Suprapubic skin (tissue), 4 donors: ENCODE measurements around the gene METTL1. TPM values are rescaled to one million over a fixed set of nuclear protein-coding genes. Genes with fewer than 3 reads are reported as not detected.

Experiments
- DNase-seq, 2 donors: peaks; one replicate each; pipeline ENCODE4 v3.0.0-alpha.2; 2019; ENCODE audit warnings: low spot score in 2 of 2
- H3K27ac ChIP-seq: fragments of 200-600 bp; sonication (generic); one replicate; pipeline ENCODE4 v1.5.1; 2019
- H3K27me3 ChIP-seq: fragments of 200-600 bp; sonication (generic); one replicate; pipeline ENCODE4 v1.5.1; 2019
- H3K36me3 ChIP-seq: fragments of 200-600 bp; sonication (generic); one replicate; pipeline ENCODE4 v1.5.1; 2019
- H3K4me1 ChIP-seq: fragments of 200-600 bp; sonication (generic); one replicate; pipeline ENCODE4 v1.5.1; 2019
- H3K4me3 ChIP-seq: fragments of 200-600 bp; sonication (generic); one replicate; pipeline ENCODE4 v1.5.1; 2019; ENCODE audit warnings: mild to moderate bottlenecking
- H3K9me3 ChIP-seq: fragments of 200-600 bp; sonication (generic); one replicate; pipeline ENCODE4 v1.5.1; 2019
- EP300 ChIP-seq: sonication (generic); formaldehyde crosslinking; IDR thresholded peaks from one replicate; pipeline ENCODE4 v1.6.1; 2017; ENCODE audit warnings: antibody characterized with exemption
- POLR2A ChIP-seq, 2 donors: fragments of 450-650 bp; IDR thresholded peaks; one replicate each; pipeline ENCODE4 v1.6.1; 2017; ENCODE audit warnings: antibody characterized with exemption in 2 of 2, mild to moderate bottlenecking in 2 of 2, moderate library complexity in 2 of 2
- POLR2AphosphoS5 ChIP-seq, 3 donors: sonication (generic); formaldehyde crosslinking; IDR thresholded peaks; one replicate each; pipeline ENCODE4 v1.6.1; 2017; ENCODE audit warnings: antibody characterized with exemption in 3 of 3
- WGBS: methylation state at CpG from one replicate; pipeline ENCODE4 v1.1.5; 2018; 5-methylcytosine and 5-hydroxymethylcytosine counted together
- total RNA-seq, 4 donors: library from RNA; depleted of rRNA; stranded (reverse); fragments of >200 nt; gene quantifications; one replicate each; pipeline ENCODE4 v1.1.0, GENCODE V29; 2016
- TF ChIP-seq, protein P1 (sequence below), 2 donors: fragments of 200-600 bp in 1 of 2; fragments of 450-650 bp in 1 of 2; sonication (generic) in 1 of 2; IDR thresholded peaks; one replicate each; pipeline ENCODE4 v1.5.1; 2016 to 2019; ENCODE audit warnings: antibody characterized with exemption in 2 of 2, mild to moderate bottlenecking in 1 of 2, moderate library complexity in 1 of 2

Gene METTL1
- total RNA-seq, 4 donors from 2014 or later: 9.1 to 24.1 (median 16.4) TPM

DNA sequence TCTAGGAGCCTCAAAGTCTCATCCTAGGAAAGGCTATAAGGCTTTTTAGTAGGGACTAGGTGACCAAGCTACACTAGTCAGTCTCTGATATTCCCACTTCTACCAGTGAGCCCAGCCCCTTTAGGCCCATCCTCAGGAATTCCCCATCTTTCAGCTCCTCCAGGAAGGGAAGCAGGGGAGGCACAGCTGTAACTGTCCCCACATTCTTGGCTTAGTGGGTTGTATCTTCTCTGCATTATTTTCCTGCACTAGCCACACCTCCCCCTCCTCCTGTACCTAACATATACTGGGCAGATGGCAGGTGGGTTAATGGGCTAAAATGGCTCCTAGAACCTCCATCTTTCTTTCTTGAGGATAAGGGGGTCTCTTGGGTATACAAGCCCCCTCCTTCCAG is 4.6 kb downstream of the METTL1 start:
- TF ChIP-seq POLR2AphosphoS5 (IDR thresholded peaks at IDR 0.05): no peak
- TF ChIP-seq POLR2A (IDR thresholded peaks at IDR 0.05): no peak
- TF ChIP-seq, protein P1, sequence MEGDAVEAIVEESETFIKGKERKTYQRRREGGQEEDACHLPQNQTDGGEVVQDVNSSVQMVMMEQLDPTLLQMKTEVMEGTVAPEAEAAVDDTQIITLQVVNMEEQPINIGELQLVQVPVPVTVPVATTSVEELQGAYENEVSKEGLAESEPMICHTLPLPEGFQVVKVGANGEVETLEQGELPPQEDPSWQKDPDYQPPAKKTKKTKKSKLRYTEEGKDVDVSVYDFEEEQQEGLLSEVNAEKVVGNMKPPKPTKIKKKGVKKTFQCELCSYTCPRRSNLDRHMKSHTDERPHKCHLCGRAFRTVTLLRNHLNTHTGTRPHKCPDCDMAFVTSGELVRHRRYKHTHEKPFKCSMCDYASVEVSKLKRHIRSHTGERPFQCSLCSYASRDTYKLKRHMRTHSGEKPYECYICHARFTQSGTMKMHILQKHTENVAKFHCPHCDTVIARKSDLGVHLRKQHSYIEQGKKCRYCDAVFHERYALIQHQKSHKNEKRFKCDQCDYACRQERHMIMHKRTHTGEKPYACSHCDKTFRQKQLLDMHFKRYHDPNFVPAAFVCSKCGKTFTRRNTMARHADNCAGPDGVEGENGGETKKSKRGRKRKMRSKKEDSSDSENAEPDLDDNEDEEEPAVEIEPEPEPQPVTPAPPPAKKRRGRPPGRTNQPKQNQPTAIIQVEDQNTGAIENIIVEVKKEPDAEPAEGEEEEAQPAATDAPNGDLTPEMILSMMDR (IDR thresholded peaks at IDR 0.05): no peak
- TF ChIP-seq EP300: no peak
- Histone ChIP-seq H3K4me1 (peaks cover 38% of the 10 kb centered on the region), H3K36me3 (peaks cover 25% of the 10 kb centered on the region), H3K27ac (no peak overlapping the region), H3K4me3 (no peak overlapping the region), H3K9me3 (no peaks in the 10 kb centered on the region), H3K27me3 (peaks cover 37% of the 10 kb centered on the region)
- no peak for DNase-seq

DNA sequence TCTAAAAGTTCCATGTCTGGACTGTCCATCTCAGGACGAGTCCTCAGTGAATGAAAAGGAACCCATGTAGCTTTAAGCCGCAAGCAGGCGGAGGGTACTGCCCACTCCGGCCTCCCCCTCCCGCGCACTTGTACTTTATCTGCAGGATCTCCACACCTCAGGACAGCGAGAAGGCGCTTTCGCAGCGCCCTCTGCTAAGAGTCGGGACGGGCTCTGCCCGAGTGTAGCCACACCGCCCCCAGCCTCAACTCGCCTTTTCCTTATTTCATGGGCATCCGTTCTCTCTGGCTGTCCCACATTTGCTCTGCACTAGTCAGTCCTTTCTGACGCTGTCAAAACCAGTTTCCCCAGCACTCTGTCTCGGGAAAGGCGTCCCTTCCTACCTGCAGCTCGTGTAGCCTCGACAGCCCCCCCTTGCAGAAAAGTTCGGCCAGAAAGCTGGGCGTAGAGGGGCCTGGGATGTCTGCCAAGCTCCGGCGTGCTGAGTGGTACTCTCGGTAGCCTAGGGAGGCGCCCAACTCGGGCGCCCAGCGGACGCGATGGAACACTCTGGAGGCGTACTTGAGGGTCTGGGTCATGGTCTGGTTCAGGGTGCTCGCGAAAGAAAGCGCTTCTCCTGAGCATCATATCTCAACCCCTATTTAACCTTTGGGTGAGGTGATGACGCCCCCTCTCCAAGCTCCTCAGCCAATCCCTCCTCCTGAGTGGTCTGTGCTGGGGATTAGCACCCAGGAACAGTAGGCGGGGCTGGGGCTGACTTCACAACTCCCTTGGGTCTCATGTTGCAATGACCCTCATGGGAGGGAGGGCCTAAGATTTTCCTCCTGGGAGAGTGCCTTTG is 5.2 kb downstream of the METTL1 start, which contains the start of gene CYP27B1:
TSS of gene CYP27B1 (minus strand) at position 615 of the 841 bp plus-strand sequence. CDS start at position 578, 37 bp downstream.
- H3K36me3 ChIP-seq: peaks cover 25% of the 10 kb centered on the region
- peaks cover 38% of the 10 kb centered on the region for H3K4me1 ChIP-seq
- DNase-seq: no peak
- peak within 1 kb of the TSS; percentile 48 for H3K4me3 ChIP-seq
- H3K27ac ChIP-seq: no peak within 1 kb of the TSS
- no peaks in the 10 kb centered on the region for H3K9me3 ChIP-seq
- H3K27me3 ChIP-seq: peaks cover 37% of the 10 kb centered on the region
- no peak for TF ChIP-seq POLR2AphosphoS5 (IDR thresholded peaks at IDR 0.05)
- no peak for TF ChIP-seq EP300
- TF ChIP-seq POLR2A (IDR thresholded peaks at IDR 0.05): no peak
- TF ChIP-seq, protein P1 (IDR thresholded peaks at IDR 0.05): no peak
- WGBS: 11% methylated on average over 6 of the region's 38 CpGs

DNA sequence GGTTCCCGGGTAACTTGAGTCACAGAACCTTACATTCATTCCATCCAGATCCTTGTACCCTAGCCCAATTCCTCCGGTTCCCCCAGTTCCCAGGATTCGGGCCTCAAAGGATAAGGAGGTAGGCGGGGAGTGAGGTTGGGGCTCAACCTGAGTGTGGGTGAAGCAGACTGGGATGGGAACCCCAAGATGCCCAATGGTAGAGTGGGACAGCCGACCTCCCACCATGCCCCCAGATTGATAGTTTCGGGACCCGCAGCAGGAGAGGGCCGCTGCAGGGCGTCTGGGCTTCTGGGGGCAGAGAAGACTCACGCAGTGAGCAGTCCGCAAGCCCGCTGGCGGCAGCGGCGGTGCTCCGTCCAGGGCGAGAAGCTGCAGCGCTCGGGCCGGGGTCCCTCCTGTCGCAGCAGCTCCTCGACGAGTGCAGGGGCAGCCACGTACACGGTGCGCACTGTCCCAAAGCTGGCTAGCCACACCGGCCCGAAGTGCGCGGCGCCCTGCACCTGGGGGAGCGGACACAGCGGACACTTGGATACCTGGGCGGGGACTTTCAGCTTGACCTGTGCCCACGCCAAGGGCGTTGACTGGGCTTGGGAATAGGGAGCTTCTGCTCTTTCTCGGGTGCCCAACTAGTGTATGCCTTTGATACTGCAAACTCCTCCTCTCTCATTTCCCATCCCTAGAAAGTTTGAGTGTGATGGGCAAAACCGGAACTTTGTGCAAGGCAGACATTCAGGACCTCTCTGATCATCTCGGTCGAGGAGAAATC is 6.0 kb downstream of the METTL1 start:
- H3K27me3 ChIP-seq: peaks cover 37% of the 10 kb centered on the region
- DNase-seq: no peak
- 5% methylated on average over 8 of the region's 40 CpGs for whole genome bisulfite sequencing
- TF ChIP-seq POLR2AphosphoS5 (IDR thresholded peaks at IDR 0.05) (no peak), POLR2A (IDR thresholded peaks at IDR 0.05) (no peak), EP300 (no peak)
- TF ChIP-seq, protein P1 (IDR thresholded peaks at IDR 0.05): no peak
- peaks cover 25% of the 10 kb centered on the region for H3K36me3 ChIP-seq
- H3K27ac ChIP-seq: no peak overlapping the region
- peaks cover 30% of the 10 kb centered on the region for H3K4me1 ChIP-seq
- H3K9me3 ChIP-seq: no peaks in the 10 kb centered on the region
- peak overlapping the region; percentile 48 for H3K4me3 ChIP-seq

DNA sequence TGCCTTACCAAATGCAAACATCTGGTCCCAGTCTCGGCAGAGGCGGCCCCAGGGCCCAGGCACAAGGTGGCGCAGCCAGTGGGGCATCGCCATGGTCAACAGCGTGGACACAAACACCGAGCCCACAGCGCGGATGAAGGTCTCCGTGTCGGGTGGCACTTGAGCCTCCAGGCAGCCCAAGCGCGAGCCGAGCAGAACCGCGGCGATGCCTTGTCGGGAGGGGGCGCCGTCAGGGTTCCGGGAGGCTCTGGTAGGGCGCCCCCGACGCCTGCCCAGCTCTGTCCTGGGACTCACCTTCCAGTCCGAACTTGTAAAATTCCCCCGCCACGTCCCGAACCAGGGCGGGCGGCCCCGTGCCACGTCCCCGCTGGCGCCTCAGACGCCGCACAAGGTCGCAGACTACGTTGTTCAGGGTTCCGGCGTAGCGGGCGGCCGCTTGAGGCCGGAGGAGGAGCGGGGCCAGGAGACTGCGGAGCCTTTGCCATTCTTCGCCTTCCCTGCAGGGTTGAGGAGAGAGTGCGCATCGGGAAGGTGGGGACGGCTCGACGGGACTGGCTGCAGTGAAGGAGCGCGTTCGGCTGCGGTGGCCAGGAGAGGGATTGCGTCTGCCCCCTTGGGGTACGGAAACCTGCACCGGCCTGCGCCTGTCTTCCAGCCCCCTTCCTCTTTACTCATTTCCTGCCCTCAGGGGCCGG is 6.8 kb downstream of the METTL1 start:
- Histone ChIP-seq H3K36me3 (peaks cover 24% of the 10 kb centered on the region), H3K27me3 (peaks cover 37% of the 10 kb centered on the region), H3K27ac (no peak overlapping the region), H3K4me1 (peaks cover 27% of the 10 kb centered on the region), H3K9me3 (no peaks in the 10 kb centered on the region), H3K4me3 (peak overlapping the region; percentile 48)
- TF ChIP-seq POLR2AphosphoS5 (IDR thresholded peaks at IDR 0.05): no peak
- TF ChIP-seq POLR2A (IDR thresholded peaks at IDR 0.05): no peak
- TF ChIP-seq, protein P1 (IDR thresholded peaks at IDR 0.05): no peak
- TF ChIP-seq EP300: no peak
- no peak for DNase-seq
- 0% methylated on average over 13 of the region's 60 CpGs for WGBS
